ENCODE results near the gene SLC51A.
"Not testable (repeated sequence)": the region's sequence is repeated elsewhere in the genome, so short reads cannot be mapped to it uniquely, and the experiment has no call there.

SLC51A gene

DNA sequence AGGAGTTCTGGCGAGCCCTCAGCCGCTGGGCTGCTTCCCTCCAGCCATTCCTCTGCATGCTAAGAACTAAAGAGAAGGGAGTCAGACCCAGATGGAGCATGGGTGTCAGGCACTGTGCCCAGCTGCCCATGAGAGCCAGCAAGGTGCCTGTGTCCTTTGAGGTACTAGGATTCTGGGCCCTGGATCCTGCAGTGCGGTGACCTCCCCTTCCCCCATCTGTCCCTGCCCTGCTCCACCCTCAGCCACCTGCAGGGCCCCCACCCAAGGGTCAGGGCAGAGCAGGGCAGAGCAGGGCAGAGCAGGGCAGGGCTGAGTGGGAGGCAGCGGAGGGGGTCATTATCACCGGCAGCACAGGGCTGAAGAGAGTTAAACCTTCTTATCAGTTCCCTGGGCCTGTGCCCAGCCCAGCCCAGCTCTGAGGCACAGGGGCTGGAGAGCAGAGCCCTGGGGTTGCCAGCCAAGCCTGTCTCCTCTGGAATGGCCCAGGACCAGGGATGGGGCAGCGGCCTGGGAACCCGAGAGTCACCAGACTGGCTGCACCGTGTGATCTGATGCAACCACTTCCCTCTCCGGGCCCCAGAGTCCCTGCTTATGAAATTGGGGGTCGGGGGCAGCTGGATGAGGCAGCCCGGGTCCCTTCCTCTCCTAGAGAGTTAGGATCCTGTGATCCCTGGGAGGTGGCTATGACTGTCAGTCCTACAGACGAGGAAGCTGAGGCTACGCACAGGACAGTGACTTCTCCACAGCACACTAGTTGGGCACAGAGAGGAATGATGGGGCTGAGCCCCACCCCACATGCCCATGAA is 22.4 kb upstream of the SLC51A start:
- no peak for DNase-seq

DNA sequence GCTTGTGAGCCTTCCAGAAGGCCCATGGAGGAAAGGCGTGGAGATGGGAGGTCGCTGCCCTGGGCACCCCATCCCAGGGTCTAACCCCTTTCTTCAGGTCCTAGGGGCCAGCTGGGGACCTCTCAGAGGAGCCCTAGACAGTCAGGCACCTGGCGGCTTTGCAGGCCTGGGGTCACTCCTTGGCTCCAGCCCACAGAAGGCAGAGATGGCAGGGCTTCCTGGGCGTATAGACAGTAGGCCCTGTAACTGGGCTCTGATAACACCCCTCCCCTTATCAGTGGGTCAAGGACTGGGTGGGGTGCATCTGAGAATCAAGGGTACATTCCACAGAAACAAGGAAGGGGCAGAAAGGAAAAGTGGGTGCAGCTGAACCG is 21.8 kb upstream of the SLC51A start:
- no peak for DNase-seq

DNA sequence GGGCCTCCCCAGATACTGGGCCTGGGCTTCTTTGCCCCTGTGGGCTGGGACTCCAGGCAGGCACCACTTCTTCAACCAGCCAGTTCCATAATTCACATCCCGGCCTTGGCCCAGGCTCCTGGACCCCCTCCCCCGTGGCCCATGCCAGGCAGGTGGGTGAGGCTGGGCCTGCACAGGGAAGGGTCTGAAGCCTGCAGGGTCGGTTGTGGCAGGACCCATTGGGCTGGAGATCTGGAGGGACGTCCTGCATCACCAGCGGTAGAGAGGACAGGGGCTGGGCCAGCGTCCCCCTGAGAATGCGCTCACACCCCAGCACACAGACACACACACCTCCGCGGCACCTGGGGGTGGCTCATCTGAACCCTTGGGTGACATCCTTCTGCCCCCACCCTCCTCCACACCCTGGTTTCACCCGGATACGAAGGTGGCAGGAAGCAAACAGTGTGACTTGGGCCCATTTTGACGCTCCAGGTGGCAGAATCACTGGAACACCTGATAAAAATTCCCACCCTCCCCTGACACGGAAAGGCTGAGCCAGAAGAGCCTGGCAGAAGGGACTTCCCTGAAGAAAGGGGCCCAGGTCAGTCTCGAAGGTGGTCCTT is 20.6 kb upstream of the SLC51A start:
- no peak for DNase-seq

DNA sequence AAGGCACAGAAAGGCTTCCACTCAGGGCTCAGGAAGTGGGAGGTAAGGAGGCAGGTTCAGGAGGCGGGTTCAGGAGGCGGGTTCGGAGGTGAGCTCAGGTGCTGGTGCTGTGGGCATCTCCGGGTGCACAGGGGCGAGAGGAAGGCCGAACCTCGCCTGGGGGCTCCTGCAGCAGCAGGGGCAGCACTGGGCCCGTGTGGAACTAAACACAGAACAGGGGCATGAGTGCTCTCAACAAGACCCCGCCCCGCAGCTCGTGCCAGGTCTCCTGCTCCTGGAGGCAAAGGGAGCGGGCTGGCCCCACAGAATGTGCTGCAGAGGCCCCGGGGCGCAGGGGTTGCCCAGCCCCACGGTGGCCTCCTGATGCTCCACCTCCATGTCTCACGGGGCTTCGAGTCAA is 18.8 kb upstream of the SLC51A start:
- DNase-seq = no peak

DNA sequence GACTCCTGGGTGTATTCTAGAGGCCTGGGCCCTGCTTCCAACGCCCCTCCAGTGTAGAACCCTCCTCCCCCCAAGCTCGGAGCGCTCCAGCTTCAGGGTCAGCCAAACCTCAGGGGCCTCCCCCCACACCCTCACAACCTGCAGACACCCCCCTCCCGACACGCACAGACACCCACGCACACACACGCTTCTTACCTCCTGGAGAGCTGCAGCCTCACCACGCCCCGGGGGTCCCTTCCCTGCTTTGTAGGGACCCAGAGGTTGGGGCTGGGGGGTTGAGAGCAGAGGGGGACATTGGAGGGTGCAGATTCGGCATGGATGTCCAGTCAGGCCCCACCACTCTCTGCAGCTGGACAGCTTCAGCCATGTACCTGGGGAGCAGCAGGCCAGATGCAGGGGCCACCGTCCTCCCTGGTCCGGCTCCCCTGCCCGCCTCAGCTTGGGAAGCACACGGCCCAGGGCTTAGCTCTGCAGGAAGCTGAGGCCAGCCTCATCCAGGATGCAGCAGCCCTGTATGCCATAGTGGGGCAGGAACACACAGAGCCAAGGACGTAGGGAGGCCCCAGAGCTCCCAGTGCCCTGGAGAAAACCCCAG is 18.2 kb upstream of the SLC51A start:
- DNase-seq = no peak

DNA sequence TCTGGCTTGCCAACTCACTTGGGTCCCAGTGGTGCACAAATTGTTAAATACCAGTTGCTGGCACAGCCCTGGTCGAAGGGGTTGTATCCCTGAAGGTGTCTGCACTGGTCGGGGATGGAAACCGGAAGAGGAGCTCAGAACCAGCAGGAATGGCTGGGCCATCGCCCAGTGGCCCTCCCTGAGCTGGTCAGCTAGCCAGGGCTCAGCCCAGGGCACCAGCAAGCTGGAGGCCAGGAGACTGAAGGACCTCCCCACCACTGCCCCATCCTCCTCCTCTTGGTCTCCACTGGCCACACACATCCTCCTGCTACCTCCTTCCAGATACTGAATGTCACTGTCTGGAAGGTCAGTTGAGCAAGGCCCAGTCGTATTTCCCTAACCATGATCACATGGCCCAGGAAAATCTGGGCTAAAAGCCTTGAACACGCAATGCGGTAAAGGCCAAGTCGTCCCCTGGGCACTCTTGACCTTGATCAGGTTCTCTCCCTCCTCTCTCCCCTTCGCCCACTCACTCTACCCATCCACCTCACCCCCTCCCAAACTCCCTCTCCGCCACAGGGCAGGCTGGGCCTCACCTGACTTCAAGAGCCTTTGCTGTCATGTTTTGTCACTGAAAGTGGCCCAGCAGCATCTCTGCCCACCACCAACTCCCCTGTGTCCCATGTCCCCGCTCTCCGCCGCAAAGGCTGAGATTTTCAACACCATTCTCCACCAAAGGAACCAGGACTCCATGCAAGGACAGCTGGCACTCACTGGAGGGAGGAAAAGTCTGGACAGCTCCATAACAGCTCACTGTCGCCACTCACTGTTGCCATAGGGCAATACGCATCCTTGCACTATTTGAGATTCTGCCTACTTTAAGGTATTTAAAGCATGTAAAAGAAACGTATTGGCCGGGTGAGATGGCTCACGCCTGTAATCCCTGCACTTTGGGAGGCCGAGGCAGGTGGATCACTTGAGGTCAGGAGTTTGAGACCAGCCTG is 17.3 kb upstream of the SLC51A start:
- no peak for DNase-seq

DNA sequence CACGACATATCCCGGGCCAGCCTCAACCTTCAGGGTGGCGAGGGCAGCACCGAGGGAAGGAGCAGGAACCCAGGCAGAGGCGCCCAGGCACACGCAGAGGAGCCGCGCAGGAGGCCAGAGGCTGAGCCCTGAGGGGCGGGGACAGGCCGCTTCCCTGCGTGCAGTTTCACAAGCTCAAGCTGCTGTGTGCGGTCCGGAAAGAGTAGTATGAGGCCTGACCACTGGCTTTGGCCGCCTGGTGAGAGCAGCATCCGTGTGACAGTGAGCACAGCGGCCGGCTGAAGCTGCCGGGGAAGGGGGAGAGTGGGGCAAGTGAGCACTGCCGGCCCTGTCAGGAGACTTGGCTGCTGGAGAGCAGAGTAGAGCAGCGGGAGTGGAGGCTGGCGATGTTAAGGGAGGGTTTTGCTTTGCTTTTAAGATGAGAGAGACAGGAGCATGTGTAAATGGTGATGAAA is 13.8 kb upstream of the SLC51A start:
- DNase-seq = no peak

DNA sequence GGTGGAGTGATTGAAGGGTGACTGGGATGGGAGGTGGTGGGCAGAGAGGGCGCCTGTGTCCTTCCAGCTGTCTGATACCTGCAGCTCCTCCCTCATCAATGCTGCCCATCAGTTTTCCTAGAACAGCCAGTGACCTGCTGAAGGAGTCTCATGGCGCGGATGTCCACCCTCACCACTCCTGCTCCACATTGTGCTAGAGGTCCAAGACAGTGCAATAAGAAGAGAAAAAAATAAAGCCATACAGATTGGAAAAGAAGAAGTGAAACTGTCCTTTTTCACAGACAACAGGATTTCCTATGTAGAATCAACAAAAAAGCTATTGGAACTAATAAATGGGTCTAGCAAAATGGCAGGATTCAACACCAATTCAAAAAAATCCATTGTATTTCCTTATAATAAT is 12.5 kb upstream of the SLC51A start:
- no peak for DNase-seq

DNA sequence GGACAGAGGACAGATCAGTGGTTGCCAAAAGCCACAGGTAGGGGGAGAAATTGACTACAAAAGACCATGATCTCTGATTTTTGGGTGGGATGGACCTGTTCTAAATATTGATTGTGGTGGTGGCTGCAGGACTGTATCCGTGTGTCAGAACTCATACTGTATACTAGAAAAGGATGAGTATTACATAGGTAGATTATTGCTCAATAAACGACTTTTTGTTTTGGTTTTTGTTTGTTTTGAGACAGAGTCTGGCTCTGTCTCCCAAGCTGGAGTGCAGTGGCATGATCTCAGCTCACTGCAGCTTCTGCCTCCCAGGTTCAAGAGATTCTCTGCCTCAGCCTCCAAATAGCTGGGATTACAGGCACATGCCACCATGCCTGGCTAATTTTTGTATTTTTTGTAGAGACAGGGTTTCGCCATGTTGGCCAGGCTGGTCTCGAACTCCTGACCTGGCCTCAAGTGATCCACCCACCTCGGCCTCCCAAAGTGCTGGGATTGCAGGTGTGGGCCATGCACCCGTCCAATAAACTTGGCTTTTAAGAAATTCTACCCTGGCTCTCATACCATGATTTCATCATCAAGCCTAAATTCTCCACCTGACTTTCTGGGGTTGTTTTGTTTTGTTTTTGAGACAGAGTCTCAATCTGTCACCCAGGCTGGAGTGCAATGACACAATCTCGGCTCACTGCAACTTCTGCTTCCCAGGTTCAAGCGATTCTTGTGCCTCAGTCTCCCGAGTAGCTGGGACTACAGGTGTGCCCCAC is 10.7 kb upstream of the SLC51A start:
- not testable (repeated sequence) for DNase-seq

DNA sequence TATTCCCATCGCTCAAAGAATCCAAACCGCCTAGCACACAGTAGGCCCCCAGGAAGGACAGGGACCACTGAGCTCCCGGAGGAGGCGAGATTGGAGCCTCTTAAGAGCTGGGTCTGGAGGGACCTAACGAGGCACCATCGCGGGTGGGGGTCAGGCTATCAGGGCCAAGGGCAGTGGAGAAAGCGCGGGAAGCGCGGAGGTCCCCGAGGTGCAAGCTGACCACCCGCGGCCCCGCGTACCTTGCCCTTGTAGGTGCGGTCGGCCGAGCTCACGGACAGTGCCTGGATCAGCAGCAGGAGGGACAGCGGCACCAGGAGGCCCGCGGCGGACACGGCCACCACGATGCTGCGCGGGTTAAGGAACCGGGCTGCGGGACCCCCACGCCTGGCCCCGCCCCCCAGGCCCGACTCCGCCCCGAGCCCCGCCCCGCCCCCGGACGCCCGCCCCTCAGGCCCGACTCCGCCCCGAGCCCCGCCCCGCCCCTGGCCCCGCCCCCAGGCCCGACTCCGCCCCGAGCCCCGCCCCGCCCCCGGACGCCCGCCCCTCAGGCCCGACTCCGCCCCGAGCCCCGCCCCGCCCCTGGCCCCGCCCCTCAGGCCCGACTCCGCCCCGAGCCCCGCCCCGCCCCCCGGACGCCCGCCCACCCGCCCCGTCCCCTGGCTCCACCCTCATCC is 9.0 kb upstream of the SLC51A start:
- no peak for DNase-seq

DNA sequence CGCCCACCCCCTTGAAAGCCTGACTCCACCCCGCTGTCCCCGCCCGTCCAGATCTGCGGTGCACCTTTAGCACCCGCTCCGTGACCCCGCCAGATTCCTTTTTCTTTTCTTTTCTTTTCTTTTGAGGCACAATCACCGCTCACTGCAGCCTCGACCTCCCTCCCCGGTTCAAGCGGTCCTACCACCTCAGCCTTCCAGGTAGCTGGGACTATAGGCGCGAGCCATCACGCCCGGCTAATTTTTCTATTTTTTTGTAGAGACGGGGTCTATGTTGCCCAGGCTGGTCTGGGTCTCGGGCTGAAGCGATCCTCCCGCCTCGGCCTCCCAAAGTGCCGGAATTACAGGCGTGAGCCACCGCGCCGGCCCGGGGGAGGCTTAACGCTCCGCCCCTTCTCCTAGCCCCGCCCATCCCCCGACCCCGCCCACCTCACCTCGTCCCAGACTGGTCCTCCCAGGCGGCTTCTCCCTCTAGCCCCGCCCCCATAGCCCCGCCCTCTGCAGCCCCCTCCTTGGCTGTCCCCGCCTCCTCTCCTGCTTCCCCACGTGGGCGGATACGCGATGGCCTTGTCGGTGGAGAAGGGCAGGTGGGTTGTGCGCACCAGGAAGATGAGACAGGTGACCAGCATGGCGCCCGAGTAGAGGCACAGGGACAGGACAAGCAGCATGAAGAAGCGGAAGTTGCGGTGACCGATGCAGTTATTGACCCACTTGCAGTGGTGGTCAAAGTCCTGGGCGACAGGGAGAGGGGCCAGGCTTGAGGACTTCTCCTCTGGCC is 8.3 kb upstream of the SLC51A start:
- DNase-seq = no peak

DNA sequence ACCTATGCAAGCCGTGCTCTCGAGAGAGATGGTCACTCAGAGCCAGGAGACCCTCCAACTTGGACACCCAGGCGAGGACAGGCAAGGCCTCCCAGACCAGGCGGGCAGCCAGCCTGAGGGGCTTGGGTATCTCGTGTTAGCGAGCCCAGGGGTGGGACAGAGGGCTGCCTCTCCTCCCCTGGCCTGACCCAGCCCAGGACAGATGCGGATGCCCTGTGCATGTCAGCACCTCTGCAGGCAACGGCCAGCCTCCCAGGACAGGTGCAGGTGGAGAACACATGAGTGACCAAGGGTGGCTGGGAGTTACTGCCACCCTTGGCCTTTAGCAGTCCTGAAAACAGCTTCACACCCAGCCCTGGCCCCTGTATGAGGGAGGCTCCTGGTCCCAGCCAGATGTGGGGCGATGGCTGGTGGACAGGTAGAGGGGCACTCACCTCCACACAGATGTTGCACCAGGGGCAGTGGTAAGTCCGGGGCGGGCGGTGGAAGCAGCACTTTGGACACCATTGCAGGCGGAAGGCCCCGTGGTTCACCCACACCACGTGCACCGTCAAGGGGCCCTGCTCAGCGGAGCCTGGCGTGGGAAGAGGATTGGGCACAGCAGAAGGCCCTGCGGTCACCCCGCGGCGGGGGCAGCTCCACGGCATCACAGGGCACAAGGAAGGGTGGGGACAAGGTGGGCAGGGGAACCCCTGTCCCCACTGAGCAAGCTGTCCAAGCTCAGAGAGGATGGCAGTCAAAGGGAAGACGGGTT is 7.2 kb upstream of the SLC51A start:
- no peak for DNase-seq

DNA sequence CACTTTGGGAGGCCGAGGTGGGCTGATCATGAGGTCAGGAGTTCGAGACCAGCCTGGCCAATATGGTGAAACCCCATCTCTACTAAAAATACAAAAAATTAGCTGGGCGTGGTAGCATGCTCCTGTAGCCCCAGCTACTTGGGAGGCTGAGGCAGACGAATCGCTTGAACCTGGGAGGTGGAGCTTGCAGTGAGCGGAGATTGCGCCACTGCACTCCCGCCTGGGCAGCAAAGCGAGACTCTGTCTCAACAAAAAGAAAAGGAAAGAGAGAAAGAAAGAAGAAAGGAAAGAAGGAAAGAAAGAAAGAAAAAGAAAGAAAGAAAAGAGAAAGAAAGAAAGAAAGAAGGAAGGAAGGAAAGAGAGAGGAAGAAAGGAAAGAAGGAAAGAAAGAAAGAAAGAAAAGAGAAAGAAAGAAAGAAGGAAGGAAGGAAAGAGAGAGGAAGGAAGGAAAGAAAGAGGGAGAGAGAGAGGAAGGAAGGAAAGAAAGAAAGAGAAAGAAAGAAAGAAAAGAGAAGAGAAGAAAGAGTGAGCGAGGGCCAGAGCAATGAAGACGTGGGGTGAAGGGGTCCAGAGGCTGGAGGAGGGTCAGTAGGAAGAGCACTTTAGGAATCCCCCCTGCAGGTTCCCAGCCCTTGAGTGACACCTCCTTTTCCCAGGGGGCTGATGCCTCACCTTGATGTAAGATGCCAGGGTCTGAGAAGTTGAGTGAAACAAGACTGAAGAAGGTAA is 6.2 kb upstream of the SLC51A start:
- DNase-seq = not testable (repeated sequence)

DNA sequence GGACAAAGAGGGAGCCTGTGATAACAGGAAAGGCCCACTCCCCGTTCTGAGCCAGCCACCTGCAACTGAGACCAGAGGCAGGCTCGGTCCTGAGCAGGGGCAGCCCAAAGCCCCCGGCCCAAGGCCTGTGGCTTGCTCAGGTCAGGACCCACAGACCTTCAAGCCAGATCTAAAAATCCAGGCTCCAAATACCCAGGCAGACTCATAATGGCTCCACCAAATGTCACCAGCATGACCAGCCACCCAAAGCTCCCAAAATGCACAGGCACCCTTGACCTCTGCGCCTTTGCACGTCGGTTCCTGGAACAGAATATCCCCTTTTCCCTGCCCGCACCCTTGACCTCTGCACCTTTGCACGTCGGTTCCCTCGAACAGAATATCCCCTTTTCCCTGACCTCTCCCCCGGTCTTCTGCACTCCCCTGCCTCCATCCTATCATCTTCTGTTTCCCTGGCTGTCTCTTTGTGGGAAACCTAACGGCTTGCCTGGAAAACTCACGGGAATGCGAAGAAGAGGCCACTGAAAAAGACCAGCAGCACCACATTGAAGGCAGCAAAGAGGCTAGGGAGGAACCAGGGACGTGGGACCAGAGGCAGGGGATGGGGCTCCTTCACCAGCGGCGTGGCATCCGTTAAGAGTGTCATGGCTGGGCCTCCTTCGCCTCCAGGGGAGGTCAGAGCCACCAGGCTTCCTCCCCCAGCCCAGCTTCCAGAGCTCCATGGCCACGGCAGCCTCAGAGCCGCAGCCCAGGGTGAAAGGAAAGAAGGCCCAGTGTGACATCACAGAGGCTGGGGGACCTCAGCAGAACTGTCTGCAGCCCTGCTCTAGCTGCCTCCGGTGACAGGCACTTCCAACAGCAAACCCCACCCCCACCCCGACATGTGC is 5.4 kb upstream of the SLC51A start, which contains the start of gene ZDHHC19:
ZDHHC19 (minus strand) TSS at position 728 of the 884 bp plus-strand sequence; CDS start at position 643, 85 bp downstream.
- DNase-seq = no peak

DNA sequence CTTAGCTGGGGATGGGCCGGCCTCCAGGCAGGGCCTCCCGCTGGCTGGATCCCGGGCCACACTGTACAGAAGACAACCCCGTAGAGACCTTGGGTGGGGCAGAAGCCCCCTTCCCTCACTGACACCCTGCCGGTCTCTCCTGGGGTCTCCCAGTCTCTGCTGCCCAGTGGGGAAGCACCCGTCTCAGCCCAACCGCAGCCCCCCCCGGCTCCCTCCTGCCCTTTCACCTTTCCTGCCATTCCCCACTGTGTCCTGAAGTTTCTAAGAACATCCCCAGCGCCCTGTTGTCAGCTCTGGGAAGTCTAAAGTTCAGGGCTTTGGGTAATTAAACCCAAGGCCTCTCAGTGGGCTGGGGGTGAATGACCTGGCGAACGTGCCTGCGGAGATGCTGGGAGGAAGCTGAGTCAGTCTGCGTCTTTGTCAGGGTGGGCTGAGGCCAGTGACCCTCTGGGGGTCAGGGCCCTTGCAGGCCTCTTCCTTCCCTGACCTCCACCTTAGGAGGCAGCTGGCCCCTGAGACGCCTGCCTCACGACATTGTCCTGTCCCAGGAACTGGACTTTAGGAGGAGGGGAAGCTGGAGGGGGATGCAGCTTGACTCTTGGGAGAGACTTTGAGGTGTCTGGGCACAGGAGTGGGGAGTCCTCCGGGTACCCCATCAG is 1.4 kb upstream of the SLC51A start:
- no peak for DNase-seq

DNA sequence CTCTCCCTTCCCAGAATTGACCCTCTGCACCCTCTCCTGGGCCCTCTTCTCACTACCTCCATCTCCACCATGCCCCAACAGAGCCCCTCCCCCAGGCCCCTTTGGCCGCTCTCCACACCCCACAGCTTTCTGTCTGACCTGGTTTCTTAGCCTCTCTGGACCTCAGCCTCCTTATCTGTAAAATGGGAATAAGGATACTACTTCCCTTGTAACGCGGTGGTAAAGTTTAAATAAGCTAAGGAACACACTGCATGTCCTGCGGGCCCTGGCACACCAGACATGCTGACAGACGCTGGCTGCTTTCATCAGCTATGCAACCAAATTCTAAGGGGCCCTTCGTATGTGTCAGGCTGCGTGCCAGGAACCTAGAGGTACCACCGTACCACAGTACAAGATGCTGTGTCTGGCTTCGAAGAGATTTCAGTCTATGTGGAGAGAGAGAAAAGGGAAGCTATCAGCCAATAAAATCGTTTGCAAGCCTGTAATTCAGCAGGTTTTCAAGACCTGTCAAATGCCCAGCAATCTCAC is 777 bp upstream of the SLC51A start:
- DNase-seq = no peak

DNA sequence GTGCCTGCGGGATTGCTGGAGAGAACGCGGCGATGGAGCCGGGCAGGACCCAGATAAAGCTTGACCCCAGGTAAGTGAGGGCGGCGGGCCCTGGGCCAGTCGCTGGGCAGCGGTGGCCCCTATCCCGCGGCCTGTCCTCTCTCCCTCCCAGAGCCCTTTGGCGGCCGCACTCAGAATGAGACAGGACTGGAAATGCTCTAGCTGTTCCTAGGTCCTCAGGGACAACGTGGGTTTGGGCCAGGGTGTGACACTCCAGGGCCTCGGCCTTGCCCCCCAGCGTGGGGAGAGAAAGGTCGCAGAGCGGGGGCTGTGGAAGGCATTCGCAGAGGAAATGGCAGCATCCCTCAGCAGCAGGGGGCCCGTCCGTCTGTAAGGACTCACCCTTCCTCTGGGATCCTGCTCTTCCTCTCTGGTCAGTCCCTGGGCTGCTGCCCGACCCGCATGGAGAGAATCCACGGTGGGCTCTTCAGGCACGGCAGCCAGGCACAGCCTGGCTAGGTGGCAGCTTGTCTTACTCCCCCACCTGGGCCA is 412 bp downstream of the SLC51A start:
- no peak for DNase-seq
